Activated CD8-positive, alpha-beta T cell treated with anti-CD3 and anti-CD28 coated beads for 36 hours (primary cell): ENCODE data around the gene CCDC191. TPM values are rescaled to one million over a fixed set of nuclear protein-coding genes. Genes with fewer than 3 reads are reported as not detected.

Experiments used
- ATAC-seq: fragments of 200-7000 bp; cut with Tn5 transposase; one replicate; pipeline ENCODE4 v1.10.0; 2021; ENCODE audit warnings: mild to moderate bottlenecking, moderate library complexity
- CTCF ChIA-PET: fragments of 350-600 bp; sonication (Branson Sonifier 250); formaldehyde crosslinking; loops from one replicate; lab custom pipeline; 2021; ENCODE audit warnings: antibody characterized with exemption; lab: Charles Lee
- POLR2A ChIA-PET: fragments of 350-600 bp; sonication (Branson Sonifier 250); formaldehyde crosslinking; loops from one replicate; lab custom pipeline; 2021; ENCODE audit warnings: antibody characterized with exemption; lab: Charles Lee
- DNase-seq: peaks from one replicate; pipeline ENCODE4 v3.0.0-alpha.2; 2020
- H3K27ac Mint-ChIP-seq: one replicate; pipeline ENCODE4 v1.8.0; 2021; ENCODE audit warnings: mild to moderate bottlenecking, mixed read lengths
- H3K27me3 Mint-ChIP-seq: one replicate; pipeline ENCODE4 v1.8.0; 2021; ENCODE audit warnings: mixed read lengths
- H3K36me3 Mint-ChIP-seq: one replicate; pipeline ENCODE4 v1.8.0; 2021; ENCODE audit warnings: low read depth, mixed read lengths
- H3K4me1 Mint-ChIP-seq: one replicate; pipeline ENCODE4 v1.8.0; 2021; ENCODE audit warnings: low read depth, mixed read lengths
- H3K4me3 Mint-ChIP-seq: one replicate; pipeline ENCODE4 v1.8.0; 2021; ENCODE audit warnings: mild to moderate bottlenecking, moderate library complexity, mixed read lengths
- H3K9me3 Mint-ChIP-seq: one replicate; pipeline ENCODE4 v1.8.0; 2021; ENCODE audit warnings: mixed read lengths
- CTCF ChIP-seq: fragments of 200-600 bp; IDR thresholded peaks from one replicate; pipeline ENCODE4 v1.8.0; 2022; ENCODE audit warnings: antibody characterized with exemption, mild to moderate bottlenecking
- intact Hi-C: fragments of 100-400 bp; cut with micrococcal nuclease; formaldehyde crosslinking; loops from one replicate; pipeline ENCODE4 v1.10.0; 2022
- total RNA-seq, 2 experiments: library from RNA; stranded (reverse); gene quantifications; one replicate each; pipeline ENCODE4 v1.2.3, GENCODE V29; 2021

CCDC191 gene
- total RNA-seq, 2 experiments from 2014 or later, result 1.5 to 1.7 TPM

- intact Hi-C loops, result no loop called here
- H3K4me3 Mint-ChIP-seq, result no peak overlapping the region
- ChIA-PET CTCF (no interaction called here), POLR2A (no interaction called here)
- ATAC-seq, result no peak
- H3K36me3 Mint-ChIP-seq, result peaks cover 73% of the 10 kb centered on the region
- H3K9me3 Mint-ChIP-seq, result no peaks in the 10 kb centered on the region
- DNase-seq, result no peak
- TF ChIP-seq CTCF, result no peak
- no peaks in the 10 kb centered on the region for H3K27me3 Mint-ChIP-seq
- no peaks in the 10 kb centered on the region for H3K4me1 Mint-ChIP-seq
- H3K27ac Mint-ChIP-seq, result no peak overlapping the region
Observed at GRCh38 chr3:114079761-114080160, 23.4 kb upstream of the CCDC191 start.

GRCh38 chr3:114078126-114078525 lies 21.8 kb upstream of the CCDC191 start:
- H3K4me3 Mint-ChIP-seq, result no peak overlapping the region
- no peak overlapping the region for H3K27ac Mint-ChIP-seq
- no peaks in the 10 kb centered on the region for H3K27me3 Mint-ChIP-seq
- no peak for DNase-seq
- intact Hi-C loops, result no loop called here
- CTCF ChIA-PET, result no interaction called here
- no peak for TF ChIP-seq CTCF
- peaks cover 71% of the 10 kb centered on the region for H3K36me3 Mint-ChIP-seq
- ATAC-seq, result no peak
- no peaks in the 10 kb centered on the region for H3K4me1 Mint-ChIP-seq
- POLR2A ChIA-PET, result no interaction called here
- H3K9me3 Mint-ChIP-seq, result no peaks in the 10 kb centered on the region

GRCh38 chr3:114076711-114077110 lies 20.4 kb upstream of the CCDC191 start:
- Mint-ChIP-seq H3K4me1 (no peaks in the 10 kb centered on the region), H3K36me3 (peaks cover 71% of the 10 kb centered on the region), H3K4me3 (no peak overlapping the region), H3K27me3 (no peaks in the 10 kb centered on the region), H3K27ac (no peak overlapping the region), H3K9me3 (no peaks in the 10 kb centered on the region)
- DNase-seq (no peak), ATAC-seq (no peak)
- POLR2A ChIA-PET, result no interaction called here
- intact Hi-C loops, result no loop called here
- CTCF ChIA-PET, result interaction anchor here (1.2 kb wide), 1 partner anchor 14 kb away, joined by 3 read pairs; no protein-coding TSS in a partner anchor
- TF ChIP-seq CTCF, result no peak

- H3K9me3 Mint-ChIP-seq, result no peaks in the 10 kb centered on the region
- ATAC-seq (no peak), DNase-seq (no peak)
- no peak overlapping the region for H3K4me3 Mint-ChIP-seq
- H3K4me1 Mint-ChIP-seq, result no peaks in the 10 kb centered on the region
- no peak for TF ChIP-seq CTCF
- no peaks in the 10 kb centered on the region for H3K27me3 Mint-ChIP-seq
- ChIA-PET POLR2A (interaction anchor here (0.7 to 2.0 kb wide), 2 partner anchors 16 to 140 kb away, joined by 3 to 6 read pairs; partner anchors contain the start of genes CCDC191 and QTRT2), CTCF (interaction anchor here (0.6 to 1.8 kb wide), 3 partner anchors 14 to 376 kb away, joined by 3 to 4 read pairs (median 3); no protein-coding TSS in a partner anchor)
- intact Hi-C loops, result no loop called here
- H3K27ac Mint-ChIP-seq, result no peak overlapping the region
- peaks cover 58% of the 10 kb centered on the region for H3K36me3 Mint-ChIP-seq
Observed at GRCh38 chr3:114071786-114072185, 15.5 kb upstream of the CCDC191 start.

- CTCF ChIA-PET, result no interaction called here
- TF ChIP-seq CTCF, result no peak
- POLR2A ChIA-PET, result interaction anchor here (0.9 kb wide), 1 partner anchor 11 kb away, joined by 3 read pairs; no protein-coding TSS in a partner anchor
- peaks cover 44% of the 10 kb centered on the region for H3K36me3 Mint-ChIP-seq
- H3K4me1 Mint-ChIP-seq, result peaks cover 3% of the 10 kb centered on the region
- intact Hi-C loops, result no loop called here
- H3K27me3 Mint-ChIP-seq, result no peaks in the 10 kb centered on the region
- no peak overlapping the region for H3K4me3 Mint-ChIP-seq
- ATAC-seq, result no peak
- no peak overlapping the region for H3K27ac Mint-ChIP-seq
- H3K9me3 Mint-ChIP-seq, result no peaks in the 10 kb centered on the region
- DNase-seq, result no peak
Observed at GRCh38 chr3:114068336-114068735, 12.0 kb upstream of the CCDC191 start.
